HEK293 (cell line): ENCODE measurements around the gene PRSS3.

Source experiments
- CTCF ChIA-PET: fragments of 350-600 bp; formaldehyde crosslinking; extraction: SDS; loops from one replicate; lab custom pipeline; 2021; ENCODE audit warnings: antibody characterized with exemption; lab: Yijun Ruan, JAX
- POLR2A ChIA-PET: fragments of 300-600 bp; formaldehyde crosslinking; extraction: SDS; loops from one replicate; lab custom pipeline; 2020; ENCODE audit warnings: antibody characterized with exemption, inconsistent platforms; lab: Yijun Ruan, JAX
- H3K27ac ChIP-seq: fragments of 200-500 bp; sonication (Bioruptor generic); 2 replicates; pipeline ENCODE4 v1.5.1; 2014; ENCODE audit warnings: low read depth, low read length, control low read depth, inconsistent platforms; ENCODE audit errors: extremely low read depth
- H3K36me3 ChIP-seq, 2 experiments: fragments of 200-500 bp in 1 of 2; sonication (Bioruptor generic) in 1 of 2; 1 replicate in 1 of 2; 2 replicates in 1 of 2; pipeline ENCODE4 v1.5.1; 2014 to 2017; ENCODE audit warnings: inconsistent platforms in 2 of 2, low read length in 2 of 2; ENCODE audit not compliant: control insufficient read depth in 2 of 2, insufficient read depth in 1 of 2
- H3K4me1 ChIP-seq: fragments of 200-500 bp; sonication (Bioruptor generic); 2 replicates; pipeline ENCODE4 v1.5.1; 2014; ENCODE audit warnings: mild to moderate bottlenecking, low read length, inconsistent platforms; ENCODE audit not compliant: control insufficient read depth, insufficient read depth
- H3K4me3 ChIP-seq: 2 replicates; pipeline ENCODE4 v1.5.1; 2011; ENCODE audit warnings: low read depth, mild to moderate bottlenecking, control low read depth, low read length, moderate library complexity
- H3K9me3 ChIP-seq: fragments of 200-500 bp; sonication (Bioruptor generic); 2 replicates; pipeline ENCODE4 v1.5.1; 2014; ENCODE audit warnings: low read depth, low read length, inconsistent platforms; ENCODE audit not compliant: control insufficient read depth, insufficient read depth
- KLF8 ChIP-seq: fragments of 450-650 bp; formaldehyde crosslinking; IDR thresholded peaks from 2 replicates; pipeline ENCODE4 v1.5.1; 2016; ENCODE audit warnings: missing biosample characterization, missing genetic modification characterization
- KLF9 ChIP-seq: fragments of 450-650 bp; formaldehyde crosslinking; IDR thresholded peaks from 2 replicates; pipeline ENCODE4 v1.5.1; 2016; ENCODE audit warnings: missing biosample characterization, missing genetic modification characterization, low read depth
- RBAK ChIP-seq: fragments of 450-650 bp; formaldehyde crosslinking; IDR thresholded peaks from 2 replicates; pipeline ENCODE4 v1.5.1; 2016; ENCODE audit warnings: missing biosample characterization, missing genetic modification characterization
- SCRT2 ChIP-seq: fragments of 450-650 bp; formaldehyde crosslinking; IDR thresholded peaks from 2 replicates; pipeline ENCODE4 v1.5.1; 2016; ENCODE audit warnings: missing biosample characterization, missing genetic modification characterization
- SP3 ChIP-seq: fragments of 450-650 bp; formaldehyde crosslinking; IDR thresholded peaks from 2 replicates; pipeline ENCODE4 v1.5.1; 2016; ENCODE audit warnings: missing biosample characterization, missing genetic modification characterization
- YY1 ChIP-seq: fragments of 450-650 bp; formaldehyde crosslinking; IDR thresholded peaks from 2 replicates; pipeline ENCODE4 v1.5.1; 2018; ENCODE audit warnings: missing biosample characterization, missing genetic modification characterization
- ZBTB21 ChIP-seq: fragments of 450-650 bp; formaldehyde crosslinking; IDR thresholded peaks from 2 replicates; pipeline ENCODE4 v1.5.1; 2017; ENCODE audit warnings: missing biosample characterization, missing genetic modification characterization
- ZFP37 ChIP-seq: fragments of 450-650 bp; formaldehyde crosslinking; IDR thresholded peaks from 2 replicates; pipeline ENCODE4 v1.5.1; 2016; ENCODE audit warnings: missing biosample characterization, missing genetic modification characterization
- ZFP41 ChIP-seq: fragments of 450-650 bp; formaldehyde crosslinking; IDR thresholded peaks from 2 replicates; pipeline ENCODE4 v1.5.1; 2016; ENCODE audit warnings: missing biosample characterization, missing genetic modification characterization, borderline replicate concordance
- ZNF121 ChIP-seq: fragments of 450-650 bp; formaldehyde crosslinking; IDR thresholded peaks from 2 replicates; pipeline ENCODE4 v1.5.1; 2016; ENCODE audit warnings: missing biosample characterization, missing genetic modification characterization
- ZNF133 ChIP-seq: fragments of 450-650 bp; formaldehyde crosslinking; IDR thresholded peaks from 2 replicates; pipeline ENCODE4 v1.5.1; 2016; ENCODE audit warnings: missing biosample characterization, missing genetic modification characterization
- ZNF157 ChIP-seq: fragments of 450-650 bp; formaldehyde crosslinking; IDR thresholded peaks from 2 replicates; pipeline ENCODE4 v1.5.1; 2016; ENCODE audit warnings: missing biosample characterization, missing genetic modification characterization
- ZNF169 ChIP-seq: fragments of 450-650 bp; formaldehyde crosslinking; IDR thresholded peaks from 2 replicates; pipeline ENCODE4 v1.5.1; 2016; ENCODE audit warnings: missing biosample characterization, missing genetic modification characterization
- ZNF2 ChIP-seq: fragments of 450-650 bp; formaldehyde crosslinking; IDR thresholded peaks from 2 replicates; pipeline ENCODE4 v1.5.1; 2016; ENCODE audit warnings: missing biosample characterization, missing genetic modification characterization
- ZNF274 ChIP-seq, 2 experiments: fragments of 200-500 bp in 1 of 2; fragments of 450-650 bp in 1 of 2; sonication (Bioruptor generic) in 1 of 2; formaldehyde crosslinking in 1 of 2; IDR thresholded peaks; 2 replicates each; pipeline versions ENCODE4 v1.5.1 to v1.6.1; 2014 to 2016; ENCODE audit warnings: borderline replicate concordance in 1 of 2, inconsistent platforms in 1 of 2, low read length in 1 of 2, missing biosample characterization in 1 of 2, missing genetic modification characterization in 1 of 2
- ZNF350 ChIP-seq: fragments of 450-650 bp; formaldehyde crosslinking; IDR thresholded peaks from 2 replicates; pipeline ENCODE4 v1.5.0; 2017; ENCODE audit warnings: missing biosample characterization, mild to moderate bottlenecking, missing genetic modification characterization
- ZNF37A ChIP-seq: fragments of 450-650 bp; IDR thresholded peaks from 2 replicates; pipeline ENCODE4 v1.5.1; 2018; ENCODE audit warnings: missing biosample characterization, missing genetic modification characterization
- ZNF423 ChIP-seq: fragments of 450-650 bp; formaldehyde crosslinking; IDR thresholded peaks from 2 replicates; pipeline ENCODE4 v1.5.1; 2016; ENCODE audit warnings: missing biosample characterization, missing genetic modification characterization
- ZNF530 ChIP-seq: fragments of 450-650 bp; formaldehyde crosslinking; IDR thresholded peaks from 2 replicates; pipeline ENCODE4 v1.5.1; 2016; ENCODE audit warnings: low read depth, missing biosample characterization, missing genetic modification characterization
- ZNF544 ChIP-seq: fragments of 450-650 bp; formaldehyde crosslinking; IDR thresholded peaks from 2 replicates; pipeline ENCODE4 v1.5.0; 2017; ENCODE audit warnings: missing biosample characterization, missing genetic modification characterization
- ZNF558 ChIP-seq: fragments of 450-650 bp; formaldehyde crosslinking; IDR thresholded peaks from 2 replicates; pipeline ENCODE4 v1.5.1; 2016; ENCODE audit warnings: missing biosample characterization, missing genetic modification characterization
- ZNF571 ChIP-seq: fragments of 450-650 bp; formaldehyde crosslinking; IDR thresholded peaks from 2 replicates; pipeline ENCODE4 v1.5.0; 2017; ENCODE audit warnings: missing biosample characterization, missing genetic modification characterization
- ZNF654 ChIP-seq: fragments of 450-650 bp; formaldehyde crosslinking; IDR thresholded peaks from 2 replicates; pipeline ENCODE4 v1.5.1; 2016; ENCODE audit warnings: low read depth, missing biosample characterization, missing genetic modification characterization
- ZNF837 ChIP-seq: fragments of 450-650 bp; formaldehyde crosslinking; IDR thresholded peaks from 2 replicates; pipeline ENCODE4 v1.5.1; 2016; ENCODE audit warnings: missing biosample characterization, missing genetic modification characterization
- TF ChIP-seq, protein P1 (sequence below): fragments of 450-650 bp; formaldehyde crosslinking; optimal IDR thresholded peaks from 2 replicates; pipeline ENCODE3; 2016; ENCODE audit warnings: missing biosample characterization, mild to moderate bottlenecking, missing genetic modification characterization
- TF ChIP-seq, protein P2 (sequence below): fragments of 450-650 bp; formaldehyde crosslinking; IDR thresholded peaks from 2 replicates; pipeline ENCODE4 v1.5.1; 2016; ENCODE audit warnings: missing biosample characterization, missing genetic modification characterization, borderline replicate concordance
- TF ChIP-seq, protein P3 (sequence below): fragments of 450-650 bp; formaldehyde crosslinking; IDR thresholded peaks from 2 replicates; pipeline ENCODE4 v1.5.1; 2017; ENCODE audit warnings: missing biosample characterization, missing genetic modification characterization
- TF ChIP-seq, protein P4 (sequence below): IDR thresholded peaks from 2 replicates; pipeline ENCODE4 v1.6.1; 2011; ENCODE audit warnings: mild to moderate bottlenecking, low read depth, low read length, borderline replicate concordance
- TF ChIP-seq, protein P5 (sequence below): fragments of 450-650 bp; formaldehyde crosslinking; IDR thresholded peaks from 2 replicates; pipeline ENCODE4 v1.5.1; 2017; ENCODE audit warnings: missing biosample characterization, missing genetic modification characterization

PRSS3 gene

DNA sequence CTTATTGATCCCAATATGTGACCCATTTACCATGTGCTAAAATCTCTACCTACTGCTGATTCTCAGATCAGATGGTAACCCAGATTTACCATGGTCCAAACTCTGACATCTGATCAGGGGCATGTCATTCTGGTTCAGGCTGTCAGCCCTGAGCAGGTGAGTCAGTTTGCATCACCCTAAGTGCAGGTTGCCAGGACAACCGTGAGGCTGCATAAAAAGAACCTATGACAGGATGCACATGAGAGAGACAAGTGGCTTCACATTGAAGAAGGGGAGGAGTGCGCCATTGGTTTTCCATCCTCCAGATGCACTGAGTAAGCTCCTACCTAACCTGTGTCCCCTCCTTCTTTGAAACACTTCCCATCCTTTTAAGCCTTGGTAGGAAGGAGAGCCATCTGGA, 801 bp upstream of the PRSS3 start:
- Histone ChIP-seq H3K36me3 (no peaks in the 10 kb centered on the region), H3K4me1 (no peaks in the 10 kb centered on the region), H3K9me3 (no peaks in the 10 kb centered on the region), H3K27ac (no peak overlapping the region), H3K4me3 (no peak overlapping the region)
- POLR2A ChIA-PET: no interaction called here
- no peak for TF ChIP-seq ZNF530
- TF ChIP-seq ZFP41 (tag by site-specific recombination): no peak
- TF ChIP-seq ZBTB21 (tag by site-specific recombination): no peak
- TF ChIP-seq, protein P1, sequence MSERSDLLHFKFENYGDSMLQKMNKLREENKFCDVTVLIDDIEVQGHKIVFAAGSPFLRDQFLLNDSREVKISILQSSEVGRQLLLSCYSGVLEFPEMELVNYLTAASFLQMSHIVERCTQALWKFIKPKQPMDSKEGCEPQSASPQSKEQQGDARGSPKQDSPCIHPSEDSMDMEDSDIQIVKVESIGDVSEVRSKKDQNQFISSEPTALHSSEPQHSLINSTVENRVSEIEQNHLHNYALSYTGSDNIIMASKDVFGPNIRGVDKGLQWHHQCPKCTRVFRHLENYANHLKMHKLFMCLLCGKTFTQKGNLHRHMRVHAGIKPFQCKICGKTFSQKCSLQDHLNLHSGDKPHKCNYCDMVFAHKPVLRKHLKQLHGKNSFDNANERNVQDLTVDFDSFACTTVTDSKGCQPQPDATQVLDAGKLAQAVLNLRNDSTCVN (tag by site-specific recombination): no peak
- TF ChIP-seq ZNF350 (tag by site-specific recombination): no peak
- no peak for TF ChIP-seq ZNF121
- TF ChIP-seq, protein P2, sequence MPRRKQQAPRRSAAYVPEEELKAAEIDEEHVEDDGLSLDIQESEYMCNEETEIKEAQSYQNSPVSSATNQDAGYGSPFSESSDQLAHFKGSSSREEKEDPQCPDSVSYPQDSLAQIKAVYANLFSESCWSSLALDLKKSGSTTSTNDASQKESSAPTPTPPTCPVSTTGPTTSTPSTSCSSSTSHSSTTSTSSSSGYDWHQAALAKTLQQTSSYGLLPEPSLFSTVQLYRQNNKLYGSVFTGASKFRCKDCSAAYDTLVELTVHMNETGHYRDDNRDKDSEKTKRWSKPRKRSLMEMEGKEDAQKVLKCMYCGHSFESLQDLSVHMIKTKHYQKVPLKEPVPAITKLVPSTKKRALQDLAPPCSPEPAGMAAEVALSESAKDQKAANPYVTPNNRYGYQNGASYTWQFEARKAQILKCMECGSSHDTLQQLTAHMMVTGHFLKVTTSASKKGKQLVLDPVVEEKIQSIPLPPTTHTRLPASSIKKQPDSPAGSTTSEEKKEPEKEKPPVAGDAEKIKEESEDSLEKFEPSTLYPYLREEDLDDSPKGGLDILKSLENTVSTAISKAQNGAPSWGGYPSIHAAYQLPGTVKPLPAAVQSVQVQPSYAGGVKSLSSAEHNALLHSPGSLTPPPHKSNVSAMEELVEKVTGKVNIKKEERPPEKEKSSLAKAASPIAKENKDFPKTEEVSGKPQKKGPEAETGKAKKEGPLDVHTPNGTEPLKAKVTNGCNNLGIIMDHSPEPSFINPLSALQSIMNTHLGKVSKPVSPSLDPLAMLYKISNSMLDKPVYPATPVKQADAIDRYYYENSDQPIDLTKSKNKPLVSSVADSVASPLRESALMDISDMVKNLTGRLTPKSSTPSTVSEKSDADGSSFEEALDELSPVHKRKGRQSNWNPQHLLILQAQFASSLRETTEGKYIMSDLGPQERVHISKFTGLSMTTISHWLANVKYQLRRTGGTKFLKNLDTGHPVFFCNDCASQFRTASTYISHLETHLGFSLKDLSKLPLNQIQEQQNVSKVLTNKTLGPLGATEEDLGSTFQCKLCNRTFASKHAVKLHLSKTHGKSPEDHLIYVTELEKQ: no peak
- no peak for TF ChIP-seq ZNF837 (tag by site-specific recombination)
- TF ChIP-seq, protein P3, sequence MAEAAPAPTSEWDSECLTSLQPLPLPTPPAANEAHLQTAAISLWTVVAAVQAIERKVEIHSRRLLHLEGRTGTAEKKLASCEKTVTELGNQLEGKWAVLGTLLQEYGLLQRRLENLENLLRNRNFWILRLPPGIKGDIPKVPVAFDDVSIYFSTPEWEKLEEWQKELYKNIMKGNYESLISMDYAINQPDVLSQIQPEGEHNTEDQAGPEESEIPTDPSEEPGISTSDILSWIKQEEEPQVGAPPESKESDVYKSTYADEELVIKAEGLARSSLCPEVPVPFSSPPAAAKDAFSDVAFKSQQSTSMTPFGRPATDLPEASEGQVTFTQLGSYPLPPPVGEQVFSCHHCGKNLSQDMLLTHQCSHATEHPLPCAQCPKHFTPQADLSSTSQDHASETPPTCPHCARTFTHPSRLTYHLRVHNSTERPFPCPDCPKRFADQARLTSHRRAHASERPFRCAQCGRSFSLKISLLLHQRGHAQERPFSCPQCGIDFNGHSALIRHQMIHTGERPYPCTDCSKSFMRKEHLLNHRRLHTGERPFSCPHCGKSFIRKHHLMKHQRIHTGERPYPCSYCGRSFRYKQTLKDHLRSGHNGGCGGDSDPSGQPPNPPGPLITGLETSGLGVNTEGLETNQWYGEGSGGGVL (tag by site-specific recombination): no peak
- TF ChIP-seq ZNF423 (tag by site-specific recombination): no peak
- TF ChIP-seq KLF8 (tag by site-specific recombination): no peak
- no peak for TF ChIP-seq ZNF571 (tag by site-specific recombination)
- no peak for TF ChIP-seq ZNF37A (tag by site-specific recombination)
- TF ChIP-seq ZNF2: no peak
- CTCF ChIA-PET: interaction anchor here (1.3 kb wide), 1 partner anchor 19 kb away, joined by 10 read pairs; no protein-coding TSS in a partner anchor

DNA sequence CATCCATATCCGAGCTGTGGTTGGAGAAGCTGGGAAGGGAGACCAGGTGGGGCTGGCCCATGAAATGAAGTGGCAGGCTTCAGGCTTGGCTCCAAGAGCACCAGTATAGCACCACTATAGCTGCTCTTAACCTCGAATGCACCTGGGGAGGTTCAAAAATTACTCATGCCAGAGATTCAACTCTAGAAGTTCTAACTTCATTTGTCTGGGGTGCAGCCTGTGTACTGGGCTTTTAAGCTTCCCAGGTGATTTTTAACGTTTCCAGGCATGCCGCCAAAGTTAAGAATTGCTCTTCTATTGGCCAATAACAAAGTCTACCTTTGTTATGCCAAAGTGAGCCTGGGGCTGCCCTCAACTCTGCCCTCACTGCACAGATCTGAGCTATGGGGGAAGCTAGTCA, 458 bp downstream of the PRSS3 start:
- ChIA-PET CTCF (interaction anchor here (0.8 kb wide), 1 partner anchor 41 kb away, joined by 3 read pairs; no protein-coding TSS in a partner anchor), POLR2A (no interaction called here)
- no peak overlapping the region for H3K27ac ChIP-seq
- H3K4me3 ChIP-seq: no peak overlapping the region
- no peaks in the 10 kb centered on the region for H3K4me1 ChIP-seq
- no peaks in the 10 kb centered on the region for H3K36me3 ChIP-seq
- no peaks in the 10 kb centered on the region for H3K9me3 ChIP-seq
- no peak for TF ChIP-seq YY1 (tag by site-specific recombination)
- TF ChIP-seq ZFP37: no peak
- no peak for TF ChIP-seq RBAK
- no peak for TF ChIP-seq ZNF169 (tag by site-specific recombination)
- TF ChIP-seq ZNF544 (tag by site-specific recombination): no peak
- TF ChIP-seq ZNF157 (tag by site-specific recombination): no peak
- TF ChIP-seq, protein P4, sequence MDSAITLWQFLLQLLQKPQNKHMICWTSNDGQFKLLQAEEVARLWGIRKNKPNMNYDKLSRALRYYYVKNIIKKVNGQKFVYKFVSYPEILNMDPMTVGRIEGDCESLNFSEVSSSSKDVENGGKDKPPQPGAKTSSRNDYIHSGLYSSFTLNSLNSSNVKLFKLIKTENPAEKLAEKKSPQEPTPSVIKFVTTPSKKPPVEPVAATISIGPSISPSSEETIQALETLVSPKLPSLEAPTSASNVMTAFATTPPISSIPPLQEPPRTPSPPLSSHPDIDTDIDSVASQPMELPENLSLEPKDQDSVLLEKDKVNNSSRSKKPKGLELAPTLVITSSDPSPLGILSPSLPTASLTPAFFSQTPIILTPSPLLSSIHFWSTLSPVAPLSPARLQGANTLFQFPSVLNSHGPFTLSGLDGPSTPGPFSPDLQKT: no peak
- no peak for TF ChIP-seq ZNF274 (IDR thresholded peaks at IDR 0.05; ENCODE audit: low read length)
- no peak for TF ChIP-seq ZNF274 (tag by site-specific recombination; IDR thresholded peaks at IDR 0.05; ENCODE audit: borderline replicate concordance)
- TF ChIP-seq, protein P5, sequence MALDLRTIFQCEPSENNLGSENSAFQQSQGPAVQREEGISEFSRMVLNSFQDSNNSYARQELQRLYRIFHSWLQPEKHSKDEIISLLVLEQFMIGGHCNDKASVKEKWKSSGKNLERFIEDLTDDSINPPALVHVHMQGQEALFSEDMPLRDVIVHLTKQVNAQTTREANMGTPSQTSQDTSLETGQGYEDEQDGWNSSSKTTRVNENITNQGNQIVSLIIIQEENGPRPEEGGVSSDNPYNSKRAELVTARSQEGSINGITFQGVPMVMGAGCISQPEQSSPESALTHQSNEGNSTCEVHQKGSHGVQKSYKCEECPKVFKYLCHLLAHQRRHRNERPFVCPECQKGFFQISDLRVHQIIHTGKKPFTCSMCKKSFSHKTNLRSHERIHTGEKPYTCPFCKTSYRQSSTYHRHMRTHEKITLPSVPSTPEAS (tag by site-specific recombination): no peak
- TF ChIP-seq ZNF133 (tag by site-specific recombination): no peak
- TF ChIP-seq SP3 (tag by site-specific recombination): no peak
- TF ChIP-seq KLF9 (tag by site-specific recombination): no peak
- no peak for TF ChIP-seq ZNF558 (tag by site-specific recombination)
- TF ChIP-seq ZNF654 (tag by site-specific recombination): no peak
- no peak for TF ChIP-seq SCRT2 (tag by site-specific recombination)
- no peak for TF ChIP-seq ZNF121
